ENCODE results near the gene KRTAP10-1. TPM values are rescaled to one million over a fixed set of nuclear protein-coding genes. Genes with fewer than 3 reads are reported as not detected.

The KRTAP10-1 gene
- total RNA-seq, 1 experiment from 2014 or later: not detected

DNA sequence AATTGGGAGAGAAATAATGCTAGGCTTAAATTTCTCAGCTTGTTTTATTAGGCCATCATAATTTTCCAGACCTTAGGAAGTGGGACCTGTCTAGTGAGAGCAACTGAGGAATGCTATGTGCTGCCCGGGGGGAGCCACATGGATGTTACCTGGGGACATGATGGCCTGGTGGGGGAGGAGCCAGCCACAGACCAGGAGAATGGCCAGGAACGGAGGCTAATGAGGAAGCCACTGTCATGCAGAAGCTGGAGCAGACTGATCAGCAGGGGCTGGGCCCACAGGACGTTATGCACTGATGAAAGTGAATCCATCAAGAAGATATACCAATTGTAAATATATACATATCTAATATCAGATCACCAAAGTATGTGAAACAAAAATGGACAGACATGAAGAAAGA is 4.6 kb upstream of the KRTAP10-1 start:
- no peak overlapping the region for H3K56ac ChIP-seq (ENCODE audit: insufficient read length, low read depth, low read length)
- H2BK12ac ChIP-seq (ENCODE audit: insufficient read length, low read depth, low read length): no peak overlapping the region
- no peaks in the 10 kb centered on the region for H3K79me1 ChIP-seq (ENCODE audit: insufficient read depth, low read depth, low read length, poor library complexity, severe bottlenecking)
- H3K79me2 ChIP-seq (ENCODE audit: insufficient read depth, low read length): no peaks in the 10 kb centered on the region
- H3K23me2 ChIP-seq (ENCODE audit: insufficient read length, low read depth, low read length, poor library complexity, severe bottlenecking): no peaks in the 10 kb centered on the region
- H3K4me2 ChIP-seq (ENCODE audit: insufficient read depth, insufficient read length, low read length): no peak overlapping the region
- no peak for DNase-seq
- no peak overlapping the region for H2BK15ac ChIP-seq (ENCODE audit: low read depth, low read length)
- no CpG with 5 or more reads among the region's 3 CpGs for WGBS (ENCODE audit: extremely low coverage, insufficient read length, low lambda C conversion rate)
- no peak overlapping the region for H3K23ac ChIP-seq (ENCODE audit: insufficient read length, low read depth, low read length)
- H3K9me3 ChIP-seq (ENCODE audit: control insufficient read depth, low read depth, low read length): no peaks in the 10 kb centered on the region
- peaks cover 0 to 19% (median 9%) of the 10 kb centered on the region in 3 experiments; a peak in 3 of 7 replicates for H3K36me3 Mint-ChIP-seq (ENCODE audit: insufficient read depth in 1 of 3, low read depth in 3 of 3)
- peaks cover 6% of the 10 kb centered on the region; the same call in 1 of the 2 replicates for H3K4me1 ChIP-seq (ENCODE audit: insufficient read depth, low read length)
- no peak overlapping the region for H2BK120ac ChIP-seq (ENCODE audit: low read depth, low read length, poor library complexity, severe bottlenecking)
- no peak overlapping the region for H3K18ac ChIP-seq (ENCODE audit: insufficient read length, low read depth, low read length)
- H3K27me3 Mint-ChIP-seq (ENCODE audit: low read depth): no peaks in the 10 kb centered on the region; the same call in none of the 2 replicates
- no peaks in the 10 kb centered on the region for H3K27me3 ChIP-seq (ENCODE audit: insufficient read depth, low read length)
- H2AFZ ChIP-seq (ENCODE audit: low read length): no peak overlapping the region
- H3K9me3 Mint-ChIP-seq: peaks cover 10 to 20% of the 10 kb centered on the region in 2 experiments; a peak in 4 of 5 replicates
- no peak overlapping the region for H4K91ac ChIP-seq (ENCODE audit: insufficient read length, low read depth, low read length)
- no peak overlapping the region for H3K27ac ChIP-seq (ENCODE audit: insufficient read length, low read depth, low read length)
- H3K27ac Mint-ChIP-seq: no peak overlapping the region
- no peak overlapping the region for H3T11ph ChIP-seq (ENCODE audit: low read length)
- H3K4ac ChIP-seq (ENCODE audit: low read depth, low read length): no peak overlapping the region
- no peak overlapping the region for H2BK5ac ChIP-seq (ENCODE audit: insufficient read length, low read length)
- no peak overlapping the region for H4K8ac ChIP-seq (replicated peaks; ENCODE audit: insufficient read length, low read depth, low read length)
- H3K4me3 Mint-ChIP-seq: no peak overlapping the region
- no peaks in the 10 kb centered on the region for H4K20me1 ChIP-seq (ENCODE audit: control insufficient read depth, insufficient read depth, insufficient read length)
- H2BK20ac ChIP-seq (ENCODE audit: low read depth, low read length, poor library complexity, severe bottlenecking): no peak overlapping the region
- H3K9ac ChIP-seq (ENCODE audit: extremely low read depth, insufficient read length, low read length): no peak overlapping the region
- no peak overlapping the region for H3K14ac ChIP-seq (ENCODE audit: insufficient read depth, low read length)
- no peak overlapping the region for H2AK5ac ChIP-seq (ENCODE audit: insufficient read length, low read length)
- peaks cover 20 to 23% of the 10 kb centered on the region in 2 experiments for H3K4me1 Mint-ChIP-seq
- TF ChIP-seq, protein P1, sequence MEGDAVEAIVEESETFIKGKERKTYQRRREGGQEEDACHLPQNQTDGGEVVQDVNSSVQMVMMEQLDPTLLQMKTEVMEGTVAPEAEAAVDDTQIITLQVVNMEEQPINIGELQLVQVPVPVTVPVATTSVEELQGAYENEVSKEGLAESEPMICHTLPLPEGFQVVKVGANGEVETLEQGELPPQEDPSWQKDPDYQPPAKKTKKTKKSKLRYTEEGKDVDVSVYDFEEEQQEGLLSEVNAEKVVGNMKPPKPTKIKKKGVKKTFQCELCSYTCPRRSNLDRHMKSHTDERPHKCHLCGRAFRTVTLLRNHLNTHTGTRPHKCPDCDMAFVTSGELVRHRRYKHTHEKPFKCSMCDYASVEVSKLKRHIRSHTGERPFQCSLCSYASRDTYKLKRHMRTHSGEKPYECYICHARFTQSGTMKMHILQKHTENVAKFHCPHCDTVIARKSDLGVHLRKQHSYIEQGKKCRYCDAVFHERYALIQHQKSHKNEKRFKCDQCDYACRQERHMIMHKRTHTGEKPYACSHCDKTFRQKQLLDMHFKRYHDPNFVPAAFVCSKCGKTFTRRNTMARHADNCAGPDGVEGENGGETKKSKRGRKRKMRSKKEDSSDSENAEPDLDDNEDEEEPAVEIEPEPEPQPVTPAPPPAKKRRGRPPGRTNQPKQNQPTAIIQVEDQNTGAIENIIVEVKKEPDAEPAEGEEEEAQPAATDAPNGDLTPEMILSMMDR (conservative IDR thresholded peaks at IDR 0.05): no peak
- H4K5ac ChIP-seq (ENCODE audit: insufficient read length, low read depth, low read length): no peak overlapping the region
